ENCODE measurements around the gene ONECUT1. TPM values are rescaled to one million over a fixed set of nuclear protein-coding genes. Genes with fewer than 3 reads are reported as not detected.

The ONECUT1 gene
- polyA plus RNA-seq, 2 of the 4 experiments (the other 2 are of a cell fraction) = 0.05 to 0.36 TPM

- no peak for ATAC-seq
- Histone ChIP-seq H3K27ac (no peak overlapping the region), H3K4me3 (no peak overlapping the region), H3K9me3 (no peaks in the 10 kb centered on the region), H3K4me2 (no peak overlapping the region), H3K4me1 (no peaks in the 10 kb centered on the region)
- ChIA-PET CTCF (interaction anchor here (0.6 to 2.3 kb wide), 3 partner anchors 14 to 385 kb away, joined by 3 to 7 read pairs (median 3); partner anchors contain the start of gene ATOSA), POLR2A (no interaction called here)
- FAIRE-seq = no peak
- no peak for DNase-seq (ENCODE audit: low read depth in 1 of 2, low spot score in 1 of 2)
- 39% methylated on average over 3 of the region's 3 CpGs for WGBS (ENCODE audit: missing lambda C conversion rate)
- TF ChIP-seq EHMT2 (IDR thresholded peaks at IDR 0.05; ENCODE audit: low read depth) = no peak
- no peak for TF ChIP-seq HOXA7 (CRISPR knock-in tag; IDR thresholded peaks at IDR 0.05)
- no peak for TF ChIP-seq EHF (CRISPR knock-in tag; IDR thresholded peaks at IDR 0.05)
- no peak for TF ChIP-seq FOSL2 (IDR thresholded peaks at IDR 0.05)
- no peak for TF ChIP-seq FOSL2 (CRISPR knock-in tag; IDR thresholded peaks at IDR 0.05)
- no peak for TF ChIP-seq JUN (IDR thresholded peaks at IDR 0.05)
- no peak for TF ChIP-seq CBX2 (IDR thresholded peaks at IDR 0.05; ENCODE audit: borderline replicate concordance, low read depth)
Observed at GRCh38 chr15:52714968-52715367, 75.2 kb downstream of the ONECUT1 start.

GRCh38 chr15:52710708-52711389, 79.3 kb downstream of the ONECUT1 start:
- DNase-seq (ENCODE audit: low read depth in 1 of 2, low spot score in 1 of 2) = no peak
- Histone ChIP-seq H3K27ac (no peak overlapping the region), H3K4me1 (no peaks in the 10 kb centered on the region), H3K4me3 (no peak overlapping the region), H3K9me3 (no peaks in the 10 kb centered on the region), H3K4me2 (no peak overlapping the region)
- no peak for FAIRE-seq
- 74% methylated on average over 2 of the region's 2 CpGs for WGBS (ENCODE audit: missing lambda C conversion rate)
- CTCF ChIA-PET = interaction anchor here (0.9 to 4.2 kb wide), 4 partner anchors 8 to 183 kb away, joined by 3 to 17 read pairs (median 6); no protein-coding TSS in a partner anchor
- POLR2A ChIA-PET = no interaction called here
- TF ChIP-seq EP300 (IDR thresholded peaks at IDR 0.05) (no peak), FOSB (CRISPR knock-in tag; IDR thresholded peaks at IDR 0.05) (no peak), MYC (IDR thresholded peaks at IDR 0.05; ENCODE audit: borderline replicate concordance, low read length) (no peak)
- ATAC-seq = no peak

GRCh38 chr15:52710050-52710707, 80.0 kb downstream of the ONECUT1 start:
- no peaks in the 10 kb centered on the region for H3K9me3 ChIP-seq
- DNase-seq (ENCODE audit: low read depth in 1 of 2, low spot score in 1 of 2) (no peak), ATAC-seq (no peak), FAIRE-seq (no peak)
- TF ChIP-seq SMC3 (IDR thresholded peaks at IDR 0.05) (no peak), RCOR1 (IDR thresholded peaks at IDR 0.05; ENCODE audit: low read depth, low read length) (no peak), CHD4 (IDR thresholded peaks at IDR 0.05; ENCODE audit: borderline replicate concordance) (no peak), HOXA7 (CRISPR knock-in tag; IDR thresholded peaks at IDR 0.05) (no peak), HDAC2 (IDR thresholded peaks at IDR 0.05) (no peak), PHF8 (IDR thresholded peaks at IDR 0.05; ENCODE audit: borderline replicate concordance, low read depth) (no peak), RAD21 (conservative IDR thresholded peaks at IDR 0.05 in 1 of 2, IDR thresholded peaks at IDR 0.05 in 1 of 2) (no peak), CBX8 (IDR thresholded peaks at IDR 0.05) (no peak), EP300 (IDR thresholded peaks at IDR 0.05) (no peak), RNF2 (IDR thresholded peaks at IDR 0.05; ENCODE audit: borderline replicate concordance, low read depth) (no peak), ZNF302 (CRISPR knock-in tag; IDR thresholded peaks at IDR 0.05) (no peak), RFX5 (IDR thresholded peaks at IDR 0.05) (no peak), FOXS1 (CRISPR knock-in tag; IDR thresholded peaks at IDR 0.05) (no peak), NR3C1 (IDR thresholded peaks at IDR 0.05) (no peak), KDM1A (IDR thresholded peaks at IDR 0.05; ENCODE audit: low read depth) (no peak), CTCF (IDR thresholded peaks at IDR 0.05) (no peak), KDM5A (IDR thresholded peaks at IDR 0.05) (no peak)
- TF ChIP-seq, protein P1, sequence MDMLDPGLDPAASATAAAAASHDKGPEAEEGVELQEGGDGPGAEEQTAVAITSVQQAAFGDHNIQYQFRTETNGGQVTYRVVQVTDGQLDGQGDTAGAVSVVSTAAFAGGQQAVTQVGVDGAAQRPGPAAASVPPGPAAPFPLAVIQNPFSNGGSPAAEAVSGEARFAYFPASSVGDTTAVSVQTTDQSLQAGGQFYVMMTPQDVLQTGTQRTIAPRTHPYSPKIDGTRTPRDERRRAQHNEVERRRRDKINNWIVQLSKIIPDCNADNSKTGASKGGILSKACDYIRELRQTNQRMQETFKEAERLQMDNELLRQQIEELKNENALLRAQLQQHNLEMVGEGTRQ (IDR thresholded peaks at IDR 0.05) = no peak
- 92% methylated on average over 1 of the region's 1 CpG for WGBS (ENCODE audit: missing lambda C conversion rate)
- no peak overlapping the region for H3K4me2 ChIP-seq
- ChIA-PET CTCF (interaction anchor here (0.9 to 4.2 kb wide), 3 partner anchors 9 to 25 kb away, joined by 3 to 17 read pairs (median 10); no protein-coding TSS in a partner anchor), POLR2A (no interaction called here)
- no peak overlapping the region for H3K4me3 ChIP-seq
- no peaks in the 10 kb centered on the region for H3K4me1 ChIP-seq
- no peak overlapping the region for H3K27ac ChIP-seq
